ENCODE data around the gene LRRC38.

Gene LRRC38

DNA sequence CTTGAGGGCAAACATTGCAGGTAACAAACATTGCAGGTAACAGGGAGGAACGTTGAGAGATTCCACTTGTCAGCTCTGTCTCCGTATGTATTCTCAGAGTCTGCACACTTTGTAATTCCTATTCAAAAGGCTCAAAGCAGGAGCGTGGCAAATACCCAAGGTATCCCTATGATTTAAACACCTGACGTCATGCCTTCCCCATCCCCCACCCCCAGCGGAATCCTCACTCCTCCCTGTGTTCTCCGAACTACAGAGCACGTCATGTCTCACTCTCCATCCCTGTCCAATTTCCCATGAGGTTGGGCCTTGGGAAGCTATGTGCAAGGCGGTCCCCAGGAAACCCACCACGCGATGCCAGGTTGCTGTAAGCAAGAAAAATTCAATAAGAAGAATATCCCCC, 2.8 kb upstream of the LRRC38 start:
- FAIRE-seq: no peak

DNA sequence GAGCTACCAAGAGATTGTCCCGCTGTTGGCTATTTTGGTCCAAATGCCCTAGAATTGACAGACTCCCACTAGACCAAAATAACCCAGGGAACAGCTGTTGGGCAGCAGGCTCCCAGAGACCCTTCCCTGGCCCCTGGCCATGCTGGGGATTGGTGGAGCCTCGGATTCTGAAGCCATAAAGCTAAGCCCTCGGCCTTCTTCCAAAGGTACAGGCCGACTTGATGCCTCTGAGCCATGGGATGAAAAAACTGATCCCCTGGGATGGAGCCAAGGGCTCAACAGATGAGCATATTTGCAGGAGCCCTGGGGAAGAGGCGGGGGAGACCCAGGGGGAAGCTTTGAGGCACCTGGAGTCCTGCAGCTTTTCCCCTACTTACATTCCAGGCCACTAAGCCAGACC, 1.0 kb upstream of the LRRC38 start:
- no peak for FAIRE-seq

DNA sequence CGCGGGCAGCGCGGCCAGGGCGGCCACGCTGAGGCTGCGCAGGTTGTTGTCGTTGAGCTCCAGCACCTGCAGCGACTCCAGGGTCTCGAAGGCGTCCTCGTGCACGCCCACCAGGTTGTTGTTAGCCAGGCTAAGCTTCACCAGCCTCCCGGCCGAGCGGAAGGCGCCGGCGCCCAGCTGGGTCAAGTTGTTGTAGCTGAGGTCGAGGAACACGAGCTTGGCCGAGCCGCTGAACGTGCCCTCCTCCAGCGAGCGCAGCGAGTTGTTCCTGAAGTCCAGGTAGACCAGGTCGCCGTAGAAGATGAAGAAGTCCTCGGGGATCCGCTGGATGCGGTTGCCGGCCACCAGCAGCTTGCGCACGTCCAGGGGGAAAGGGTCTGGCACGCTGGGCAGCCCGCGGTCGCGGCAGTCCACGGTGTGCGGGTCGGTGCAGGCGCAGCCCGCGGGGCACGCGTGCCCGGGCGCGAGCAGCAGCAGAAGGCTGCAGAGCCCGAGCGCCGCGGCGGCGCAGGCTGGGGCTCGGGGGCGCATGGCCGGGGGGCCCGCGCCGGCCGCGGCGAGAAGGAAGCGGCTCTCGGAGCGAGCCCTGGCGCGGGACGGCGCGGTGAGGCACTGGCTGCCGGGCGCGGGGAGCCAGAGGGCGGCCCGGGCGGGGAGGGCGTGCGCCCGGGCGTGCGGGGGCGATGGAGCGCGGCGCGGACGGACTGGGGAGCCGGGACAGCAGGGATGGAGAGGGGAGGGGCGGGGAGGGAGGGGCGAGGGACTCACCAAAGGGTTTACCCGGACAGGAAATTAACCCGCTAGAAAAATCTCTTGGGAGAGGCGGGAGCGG, 524 bp downstream of the LRRC38 start:
- FAIRE-seq: no peak

DNA sequence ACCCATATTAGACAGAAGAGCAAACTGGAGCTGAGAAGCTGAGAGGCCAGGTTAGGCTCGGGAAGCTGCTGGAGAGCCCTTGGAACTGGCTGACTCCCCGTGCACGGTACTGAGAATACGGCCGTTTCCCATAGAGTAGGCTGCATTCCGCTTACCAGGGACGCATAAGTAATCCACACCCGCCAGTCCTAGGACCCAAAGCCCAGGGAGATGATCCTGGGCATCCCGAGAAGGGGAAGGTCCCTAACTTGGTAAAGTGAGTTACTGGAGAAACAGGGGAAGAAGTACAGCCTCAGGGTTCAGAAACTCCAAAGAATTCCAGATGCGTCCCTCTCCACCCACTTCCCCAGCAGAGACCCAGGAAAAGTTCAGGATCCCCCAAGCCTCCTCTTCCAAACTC, 1.3 kb downstream of the LRRC38 start:
- no peak for FAIRE-seq

DNA sequence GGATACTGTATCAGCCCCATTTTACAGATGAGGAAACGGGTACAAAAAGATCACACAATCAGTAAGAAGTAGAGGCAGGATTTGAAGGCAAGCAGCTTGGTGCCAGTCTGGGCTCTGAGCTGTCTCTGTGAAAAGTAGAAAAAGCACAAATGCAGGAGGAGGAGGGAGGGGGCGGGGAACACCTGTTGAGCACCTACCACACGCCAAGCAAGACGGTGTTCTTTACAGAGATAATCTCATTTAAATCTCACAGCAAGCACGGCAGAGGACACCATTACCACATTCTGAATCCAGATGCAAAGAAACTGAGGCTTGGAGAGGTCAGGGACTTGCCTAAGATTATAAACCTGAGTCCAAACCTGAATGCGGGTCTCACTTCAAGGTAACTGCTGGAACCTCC, 3.3 kb downstream of the LRRC38 start:
- no peak for FAIRE-seq

DNA sequence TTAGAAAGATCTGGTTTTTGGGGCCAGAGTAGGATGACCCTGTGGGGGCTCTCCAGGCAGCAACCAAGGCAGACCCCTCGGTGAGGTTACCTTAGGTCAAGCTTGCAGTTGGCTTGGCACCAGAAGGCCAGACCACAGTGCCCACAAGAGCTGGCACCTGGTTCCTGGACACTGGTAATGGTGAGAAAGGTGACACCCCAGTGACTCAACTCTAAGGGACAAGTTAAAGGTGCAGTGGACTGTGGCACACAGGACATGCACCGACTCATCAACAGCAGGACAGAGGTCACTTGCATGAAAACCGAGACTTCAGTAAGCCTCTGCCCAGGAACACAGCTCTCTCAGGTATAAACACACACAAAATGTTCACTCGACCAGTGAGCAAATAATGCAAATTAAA, 6.7 kb downstream of the LRRC38 start:
- no peak for FAIRE-seq

DNA sequence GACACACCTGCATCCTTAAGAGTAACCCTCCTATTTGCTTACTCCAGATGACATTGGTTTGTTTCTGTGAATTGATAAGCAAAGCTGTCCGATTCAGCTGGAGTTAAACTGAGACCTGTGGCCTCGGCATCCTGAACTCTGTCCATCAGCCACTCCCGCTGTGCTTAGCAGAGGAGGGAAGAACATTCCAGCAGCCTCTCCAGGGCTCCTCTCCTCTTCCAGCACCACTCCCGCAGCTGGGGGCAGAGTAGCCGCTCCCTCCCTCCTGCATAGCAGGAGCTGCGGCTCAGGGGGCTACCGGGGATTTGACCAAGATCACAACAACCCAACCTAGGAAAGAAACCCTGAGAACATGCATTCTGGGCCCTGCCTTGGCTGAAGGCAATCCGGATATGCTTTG, 8.8 kb downstream of the LRRC38 start:
- no peak for FAIRE-seq

DNA sequence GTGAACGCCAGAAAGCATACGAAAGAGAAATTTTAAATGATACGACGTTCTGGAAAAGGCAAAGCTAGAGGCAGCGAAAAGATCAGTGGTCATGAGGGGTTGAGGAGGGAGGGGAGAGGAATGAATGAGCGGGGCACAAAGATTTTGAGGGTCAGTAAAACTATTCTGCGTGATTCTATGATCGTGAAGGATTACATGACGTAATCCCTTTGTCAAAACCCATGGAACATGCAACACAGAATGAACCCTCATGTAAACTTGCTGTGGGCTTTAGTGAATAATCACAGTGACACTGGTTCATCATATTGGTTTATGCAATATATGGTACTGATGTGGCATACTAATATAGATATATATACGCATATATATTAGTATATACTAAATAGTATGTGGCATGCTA, 13.0 kb downstream of the LRRC38 start:
- FAIRE-seq: no peak

DNA sequence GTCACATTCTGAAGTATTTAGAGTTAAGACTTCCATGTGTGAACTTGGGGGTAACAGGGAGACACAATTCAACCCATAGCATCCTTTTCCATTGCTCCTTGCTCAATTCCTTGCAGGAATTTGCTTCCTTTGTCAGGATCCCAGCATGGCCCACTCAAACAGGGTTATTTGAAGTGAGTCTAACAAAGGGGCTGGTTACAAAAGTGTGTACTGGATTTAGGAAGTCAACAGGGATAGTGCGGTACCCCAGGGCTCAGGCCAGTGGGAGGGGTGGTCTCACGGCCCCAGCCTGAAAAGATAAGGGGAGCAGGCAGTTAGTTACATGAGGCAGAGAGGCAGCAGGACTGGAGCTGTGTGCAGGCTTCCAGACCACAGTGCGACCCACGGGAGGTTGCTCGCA, 14.4 kb downstream of the LRRC38 start:
- FAIRE-seq: no peak

DNA sequence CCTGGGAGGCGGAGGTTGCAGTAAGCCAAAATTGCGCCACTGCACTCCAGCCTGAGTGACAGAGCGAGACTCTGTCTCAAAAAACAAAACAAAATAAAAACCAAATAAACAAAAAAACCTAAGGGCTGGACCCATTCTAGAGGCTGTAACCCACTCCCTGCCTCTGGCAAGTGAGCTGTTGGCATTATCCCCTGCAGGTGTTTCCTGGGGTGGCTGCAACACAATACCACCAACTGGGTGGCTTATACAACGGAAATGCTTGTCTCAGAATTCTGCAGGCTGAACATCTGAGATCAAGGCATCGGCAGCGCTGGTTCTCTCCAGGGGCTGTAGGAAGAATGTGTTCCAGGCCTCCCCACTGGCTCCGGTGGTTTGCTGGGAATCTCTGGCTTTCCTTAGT, 15.2 kb downstream of the LRRC38 start:
- FAIRE-seq: no peak

DNA sequence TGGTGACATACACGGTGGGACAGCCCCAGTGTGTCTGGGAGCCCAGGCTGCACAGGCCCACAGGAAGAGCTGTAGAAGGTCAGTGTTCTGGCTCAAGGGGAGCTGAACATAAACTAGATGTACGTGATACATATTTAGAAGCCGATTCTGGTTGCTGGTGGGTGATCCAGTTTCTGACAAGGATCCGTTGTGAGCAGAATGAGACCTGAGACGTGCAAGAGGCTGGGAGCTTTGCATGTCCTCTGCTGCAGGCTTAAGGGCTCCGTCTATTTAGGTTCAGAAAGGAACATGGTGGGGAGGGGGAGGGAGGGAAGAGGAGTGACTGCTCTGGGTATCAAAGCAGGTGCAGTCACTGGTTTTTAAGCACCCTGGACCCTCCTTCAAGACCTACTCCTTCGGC, 18.6 kb downstream of the LRRC38 start:
- FAIRE-seq: no peak

DNA sequence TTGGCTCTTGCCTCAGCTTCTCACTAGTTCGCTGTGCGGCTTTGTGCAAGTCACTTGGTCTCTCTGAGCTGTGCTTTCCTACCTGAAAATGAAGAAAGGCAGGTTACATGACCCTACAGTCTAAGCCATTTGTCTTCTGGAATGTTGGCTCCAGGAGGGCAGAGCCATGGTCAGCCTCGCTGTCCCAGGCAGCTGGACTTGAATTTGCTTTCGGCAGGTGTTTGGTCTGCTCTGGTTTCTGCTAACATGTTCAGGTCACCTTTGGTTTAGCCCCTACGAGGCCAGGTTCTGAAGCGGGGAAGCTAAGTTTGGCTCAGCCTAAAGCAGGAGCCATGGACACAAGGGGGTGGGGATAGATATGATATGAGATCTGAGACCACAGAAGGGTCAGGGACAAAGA, 19.1 kb downstream of the LRRC38 start:
- no peak for FAIRE-seq

DNA sequence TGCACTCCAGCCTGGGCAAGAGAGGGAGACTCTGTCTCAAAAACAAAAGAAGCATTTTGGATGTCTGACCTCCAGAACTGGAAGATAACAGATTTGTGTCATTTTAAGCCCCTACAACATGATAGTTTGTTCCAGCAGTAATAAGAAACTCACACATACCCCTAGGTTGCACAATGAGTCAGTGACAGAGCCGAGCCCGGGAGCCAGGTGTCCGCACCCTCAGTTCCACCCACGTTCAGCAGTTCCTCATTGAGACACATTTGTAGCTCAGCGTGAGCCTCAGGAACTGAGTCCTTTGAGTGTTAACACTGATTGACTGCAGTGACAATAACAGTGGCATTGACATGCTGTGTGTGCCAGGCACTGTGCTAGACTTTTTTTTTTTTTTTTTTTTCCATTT, 19.8 kb downstream of the LRRC38 start:
- no peak for FAIRE-seq

DNA sequence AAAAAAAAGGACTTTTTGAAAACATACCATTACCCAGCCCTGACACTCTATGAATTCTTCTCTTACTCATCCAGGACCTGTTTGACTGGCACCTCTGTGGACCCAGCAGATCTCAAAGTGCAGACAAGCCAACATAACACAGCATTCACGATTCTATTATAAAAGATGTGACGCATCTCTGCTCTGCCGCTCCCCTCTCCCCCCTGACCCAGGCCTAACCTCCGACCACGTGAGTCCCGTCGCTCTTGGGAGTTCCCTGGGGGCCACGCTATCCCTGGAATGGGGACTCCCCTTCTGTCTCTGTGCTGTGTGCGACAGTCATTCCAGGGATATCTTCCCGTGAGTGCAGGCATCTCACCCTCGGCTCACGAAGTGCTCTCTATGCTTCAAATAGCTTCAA, 21.1 kb downstream of the LRRC38 start:
- no peak for FAIRE-seq

DNA sequence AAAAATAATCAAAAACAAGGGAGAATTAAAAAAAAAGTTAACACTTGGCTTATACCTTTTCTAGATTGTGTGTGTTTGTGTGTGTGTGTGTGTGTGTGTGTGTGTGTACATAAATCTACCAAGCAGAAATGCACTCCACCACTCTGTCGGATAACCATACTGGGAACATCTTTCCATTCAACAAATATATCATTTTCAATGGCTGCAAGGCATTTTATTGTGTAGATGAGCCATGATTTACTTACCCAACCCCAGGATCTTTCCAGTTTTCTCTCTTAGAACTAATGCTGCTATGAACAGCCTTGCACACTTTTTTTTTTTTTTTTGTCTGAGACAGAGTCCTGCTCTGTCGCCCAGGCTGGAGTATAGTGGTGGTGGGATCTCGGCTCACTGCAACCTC, 25.8 kb downstream of the LRRC38 start:
- no peak for FAIRE-seq

DNA sequence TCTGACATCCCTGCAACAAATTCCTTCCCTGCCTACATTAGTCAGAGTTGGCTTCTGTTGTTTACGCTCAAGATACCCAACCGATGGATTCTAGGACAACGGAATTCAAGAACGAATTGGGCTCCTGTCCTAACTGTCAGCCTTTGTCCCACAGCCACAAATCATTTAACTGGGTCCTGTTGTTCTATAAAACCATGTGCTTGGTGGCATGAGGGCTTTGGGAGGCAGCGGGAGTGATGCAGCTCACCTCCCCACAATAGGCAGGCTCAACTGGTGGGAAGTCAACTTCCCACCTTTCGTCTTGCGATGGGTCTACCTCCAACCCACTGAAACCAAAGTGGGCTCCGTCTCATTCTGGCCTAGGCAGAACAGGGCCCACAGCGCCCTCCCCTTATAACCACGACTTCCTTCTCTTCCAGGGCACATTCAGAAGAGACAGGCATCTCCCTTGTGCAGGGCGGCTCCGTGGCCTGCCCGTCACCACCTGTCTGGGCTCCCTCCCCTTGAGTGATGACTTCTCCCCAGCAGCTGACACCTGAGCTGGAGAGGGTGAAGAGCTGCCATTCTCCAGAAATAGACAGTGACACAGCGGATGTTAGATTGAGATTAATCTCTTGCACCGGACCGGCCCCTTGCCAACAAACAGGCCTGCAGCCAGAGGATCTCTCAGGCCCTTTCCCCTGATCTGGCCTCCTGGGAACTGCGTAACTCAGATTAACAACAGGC, 26.5 kb downstream of the LRRC38 start:
- FAIRE-seq: no peak

DNA sequence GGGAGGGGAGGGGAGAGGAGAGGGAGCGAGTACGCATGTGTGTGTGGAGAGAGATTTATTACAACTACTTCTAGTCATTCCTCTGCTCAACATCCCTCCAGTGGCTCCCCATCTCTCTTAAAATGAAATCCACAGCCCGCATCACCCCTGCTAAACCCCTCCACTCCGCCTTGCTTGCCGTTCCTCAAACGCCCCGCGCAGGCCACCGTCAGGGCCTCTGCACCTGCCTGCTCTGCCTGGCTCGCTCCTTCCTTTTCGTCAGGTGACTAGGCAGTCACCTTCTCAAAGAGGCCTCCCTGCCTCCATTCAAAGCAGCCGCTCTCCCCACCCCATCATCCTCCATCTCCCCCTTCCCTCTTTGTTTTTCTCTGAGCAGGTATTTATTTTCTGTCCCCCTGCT, 29.9 kb downstream of the LRRC38 start:
- FAIRE-seq: no peak

DNA sequence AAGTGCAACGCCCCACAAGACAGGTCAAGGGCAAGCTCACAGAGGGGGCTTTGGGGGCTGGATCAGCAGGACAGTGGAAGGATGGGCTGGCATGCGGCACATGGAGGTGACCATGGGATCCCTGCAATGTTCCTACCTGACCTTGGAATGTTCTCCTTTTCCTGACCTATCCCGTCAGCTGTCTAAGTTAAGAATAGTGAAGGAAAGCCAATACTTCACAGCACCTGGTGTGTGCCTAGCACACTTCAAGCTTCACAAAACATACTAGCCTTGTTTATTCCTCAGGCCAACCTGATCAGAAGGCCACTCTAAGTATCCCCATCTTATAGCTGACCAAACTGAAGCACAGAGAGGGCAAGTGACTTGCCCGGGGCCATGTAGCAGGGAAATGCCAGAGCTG, 31.2 kb downstream of the LRRC38 start:
- no peak for FAIRE-seq

DNA sequence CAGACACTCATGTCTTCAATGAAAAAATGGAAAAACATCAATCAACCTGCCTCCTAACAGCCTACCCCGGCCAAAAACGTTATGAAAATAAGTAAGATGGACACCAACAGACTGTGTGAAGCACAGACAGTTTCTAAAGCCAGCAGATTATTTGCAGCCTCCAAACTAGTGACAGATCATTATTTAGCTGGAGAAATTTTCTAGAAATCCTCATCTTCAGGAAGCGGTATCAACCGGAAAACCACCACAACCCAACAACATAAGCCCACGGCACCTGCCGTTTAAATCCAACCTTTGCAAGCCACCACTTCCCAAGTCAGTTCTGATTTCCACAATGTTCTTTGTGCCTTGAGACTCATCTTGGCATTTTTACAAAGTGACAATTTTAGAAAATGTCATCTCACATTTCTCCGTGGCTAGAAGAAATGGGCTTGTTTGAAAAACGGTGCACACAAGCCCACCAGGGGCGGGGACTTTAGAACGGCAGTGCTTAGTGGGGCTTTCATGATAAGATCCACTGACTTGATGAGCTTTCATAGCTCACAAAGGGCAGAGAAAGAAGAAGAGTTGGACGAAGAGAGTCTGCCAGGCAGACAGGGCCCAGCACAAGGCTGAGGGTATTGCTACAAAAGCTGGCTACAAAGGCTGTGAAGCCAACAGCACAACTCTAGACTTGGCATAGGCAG, 34.5 kb downstream of the LRRC38 start:
- no peak for FAIRE-seq

DNA sequence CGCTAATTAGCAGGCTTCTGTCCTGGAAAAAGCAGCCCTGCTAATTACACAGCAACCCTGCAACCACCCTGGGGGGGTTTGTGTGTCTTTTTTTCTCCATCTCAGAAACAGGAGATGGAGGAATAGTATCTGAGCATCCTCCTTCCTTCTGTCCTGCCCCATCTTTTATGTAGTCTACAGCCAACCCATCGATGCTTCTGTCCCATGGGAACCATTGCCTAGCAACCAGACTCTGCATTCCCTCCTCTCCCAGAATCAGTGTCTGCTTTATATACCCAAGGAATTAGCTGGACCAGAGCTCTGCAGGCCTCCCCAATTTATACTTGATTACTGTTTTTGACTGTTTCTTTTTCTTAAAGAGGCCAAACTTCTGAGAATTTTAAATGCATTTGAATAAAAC, 35.1 kb downstream of the LRRC38 start:
- FAIRE-seq: no peak

DNA sequence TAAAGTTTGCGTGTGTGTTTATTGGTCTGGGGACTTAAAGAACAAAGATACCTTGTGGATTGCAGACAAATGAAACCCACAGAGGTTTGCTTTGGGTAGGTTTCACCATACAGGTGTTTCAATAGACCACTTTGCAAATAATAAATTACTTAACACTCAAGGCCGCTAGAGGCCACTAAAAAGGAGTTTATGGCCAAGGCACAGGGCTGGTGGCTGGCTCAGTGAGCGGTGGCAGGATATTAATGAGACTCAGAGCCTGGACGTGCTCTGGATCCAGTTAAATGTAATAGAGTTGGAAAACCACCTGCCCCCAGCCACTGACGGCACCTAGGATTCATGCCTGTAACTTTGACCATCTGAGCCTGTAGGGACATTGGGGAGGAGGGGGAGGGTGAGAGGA, 44.5 kb downstream of the LRRC38 start:
- no peak for FAIRE-seq

DNA sequence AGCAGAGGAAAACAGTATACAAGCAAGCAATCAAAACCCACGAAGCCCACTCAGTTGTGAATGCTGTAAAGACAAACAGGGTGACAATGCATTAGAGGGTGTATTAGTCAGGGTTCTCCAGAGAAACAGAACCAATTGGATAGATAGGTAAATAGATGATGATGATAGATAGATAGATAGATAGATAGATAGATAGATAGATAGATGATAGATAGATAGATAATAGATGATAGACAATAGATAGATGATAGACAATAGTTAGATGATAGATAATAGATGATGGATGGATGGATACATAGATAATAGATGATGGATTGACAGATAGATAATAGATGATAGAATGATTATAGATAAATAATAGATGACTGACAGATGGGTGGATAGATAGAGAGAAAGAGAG, 48.3 kb downstream of the LRRC38 start:
- no peak for FAIRE-seq

DNA sequence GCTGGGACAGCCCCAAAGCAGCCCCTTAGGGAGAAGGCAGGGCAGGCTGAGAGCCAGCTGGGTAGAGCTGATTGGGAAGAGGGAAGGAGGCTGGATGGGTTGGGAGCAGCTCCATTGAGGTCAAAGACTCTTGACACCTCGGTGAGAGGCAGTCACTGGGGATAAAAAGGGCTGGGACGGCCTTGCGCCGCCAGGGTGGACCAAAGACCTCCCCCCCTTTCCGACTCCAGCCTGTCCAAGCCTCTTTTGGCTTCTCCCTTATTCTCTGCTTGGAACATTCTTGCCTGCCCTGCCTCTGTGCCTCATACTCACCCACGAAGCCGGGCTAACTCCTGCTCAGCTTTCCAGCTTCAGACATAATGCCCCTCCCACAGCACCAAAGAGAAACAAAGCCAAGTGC, 51.1 kb downstream of the LRRC38 start:
- no peak for FAIRE-seq

DNA sequence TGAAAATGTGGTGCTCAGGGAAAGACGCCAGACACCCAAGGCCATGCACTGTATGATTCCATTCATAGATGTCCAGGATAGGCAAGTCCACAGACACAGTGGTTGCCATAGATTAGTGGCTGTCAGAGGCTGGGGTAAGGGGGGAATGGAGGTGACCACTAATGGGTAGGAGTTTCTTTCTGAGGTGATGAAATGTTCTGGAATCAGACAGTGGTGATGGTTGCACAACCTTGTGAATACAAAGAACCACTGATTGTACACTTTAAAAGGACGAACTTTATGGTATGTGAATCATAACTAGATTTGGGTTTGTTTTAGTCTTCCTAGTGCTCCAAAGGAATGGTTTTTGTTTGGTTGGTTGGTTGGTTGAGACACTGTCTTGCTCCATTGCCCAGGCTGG, 51.8 kb downstream of the LRRC38 start:
- FAIRE-seq: no peak

All from G401.6 (cell line).